Heart right ventricle (tissue), 16 donors: ENCODE results near the gene LRRC23. TPM values are rescaled to one million over a fixed set of nuclear protein-coding genes. Genes with fewer than 3 reads are reported as not detected.

Experiments used
- ATAC-seq, 8 donors: fragments of 200-7000 bp; cut with Tn5 transposase; one replicate each; pipeline ENCODE4 v1.9.1; 2020; ENCODE audit warnings: mild to moderate bottlenecking in 8 of 8, moderate library complexity in 8 of 8, moderate number of reproducible peaks in 1 of 8
- DNase-seq, 2 donors: peaks; one replicate each; pipeline ENCODE4 v3.0.0-alpha.2; 2020
- H3K27ac ChIP-seq, 10 donors: fragments of 200-600 bp; sonication (generic) in 2 of 10; one replicate each; pipeline versions ENCODE4 v1.5.0 to v1.8.0; 2020 to 2022; ENCODE audit warnings: mild to moderate bottlenecking in 3 of 10
- H3K27me3 ChIP-seq, 7 donors: fragments of 200-600 bp; one replicate each; pipeline ENCODE4 v1.8.0; 2021 to 2022; ENCODE audit warnings: mild to moderate bottlenecking in 2 of 7
- H3K36me3 ChIP-seq, 9 donors: fragments of 200-600 bp; sonication (generic) in 1 of 9; one replicate each; pipeline versions ENCODE4 v1.5.0 to v1.8.0; 2020 to 2022; ENCODE audit warnings: mild to moderate bottlenecking in 2 of 9
- H3K4me1 ChIP-seq, 9 donors: fragments of 200-600 bp; sonication (generic) in 1 of 9; one replicate each; pipeline versions ENCODE4 v1.5.0 to v1.8.0; 2020 to 2022; ENCODE audit warnings: mild to moderate bottlenecking in 4 of 9
- H3K4me3 ChIP-seq, 10 donors: fragments of 200-600 bp; sonication (generic) in 2 of 10; one replicate each; pipeline versions ENCODE4 v1.5.0 to v1.8.0; 2020 to 2022; ENCODE audit warnings: mild to moderate bottlenecking in 7 of 10, moderate library complexity in 2 of 10
- H3K9me3 ChIP-seq, 11 donors: fragments of 200-600 bp in 10 of 11; sonication (generic) in 2 of 11; one replicate each; pipeline versions ENCODE4 v1.5.0 to v1.8.0; 2013 to 2022; ENCODE audit warnings: mild to moderate bottlenecking in 2 of 11, control low read depth in 1 of 11, moderate library complexity in 1 of 11
- CTCF ChIP-seq, 9 donors: fragments of 200-600 bp; sonication (generic) in 2 of 9; IDR thresholded peaks; one replicate each; pipeline versions ENCODE4 v1.5.0 to v1.8.0; 2021 to 2022; ENCODE audit warnings: antibody characterized with exemption in 9 of 9, mild to moderate bottlenecking in 5 of 9, moderate library complexity in 1 of 9
- WGBS, 2 donors: extraction: QIAGEN DNeasy Blood & Tissue Kit; methylation state at CpG; one replicate each; pipeline ENCODE4 v1.1.7; 2013; ENCODE audit warnings: inconsistent platforms in 1 of 2; 5-methylcytosine and 5-hydroxymethylcytosine counted together
- intact Hi-C, 10 donors: fragments of 100-400 bp; cut with DNase I; formaldehyde crosslinking; loops; one replicate each; pipeline versions ENCODE4 v1.11.1 to v1.14.2; 2022
- polyA plus RNA-seq, 2 donors: library from polyadenylated mRNA; stranded (reverse); fragments of 200-250 nt; gene quantifications; one replicate each; pipeline ENCODE4 v1.2.3, GENCODE V29; 2013
- total RNA-seq, 10 donors: library from RNA; stranded (reverse); fragmentation: NEBNext Ultra II Directional in 3 of 10; extraction: Animal tissue kit (Norgen Biotek cat#: 25700) in 3 of 10; gene quantifications; one replicate each; pipeline versions ENCODE4 v1.2.1 to v1.2.4, GENCODE V29; 2021 to 2023
- donor health status: Arrhythmogenic right ventricular cardiomyopathy.
- donor health status: ischemic (EF 13 %, LVEDD 7.1; RV severe dilation, severe dysfunction).
- donor health status: healthy with polysubstance abuse.
- donor health status: DM: no; HTN: yes; CAD: no.
- donor health status: DM: no; HTN: no; CAD: no.
- donor health status: ischemic (EF 25% LVEDD 6.9; RV normal size, moderate dysfunction).
- donor health status: ischemic (EF 25% LVEDD 5.7; RV mildly dilated, moderate dysfunction).
- donor health status: healthy.
- donor health status: DM: yes; HTN: yes; CAD: no.
- donor health status: Ischemic cardiomyopathy.
- donor health status: ischemic (EF 35%, LVEDD 5.7; RV mildly dilated, moderate dysfunction).
- donor health status: nonischemic (EF 11% LVEDD 7.7; RV severe dilation, severe dysfunction).
- donor health status: DM: yes; HTN: yes; CAD: no.
- donor health status: PGD.
- donor health status: ischemic (EF 29% LVEDD 5.4; RV normal size, mild dysfunction).
- donor health status: nonischemic (EF 23%, LVEDD 6.1; RV moderate dilation, normal function).

Gene LRRC23
- total and polyA plus RNA-seq, 12 donors = 6.5 to 16.6 (median 11.9) TPM

DNA sequence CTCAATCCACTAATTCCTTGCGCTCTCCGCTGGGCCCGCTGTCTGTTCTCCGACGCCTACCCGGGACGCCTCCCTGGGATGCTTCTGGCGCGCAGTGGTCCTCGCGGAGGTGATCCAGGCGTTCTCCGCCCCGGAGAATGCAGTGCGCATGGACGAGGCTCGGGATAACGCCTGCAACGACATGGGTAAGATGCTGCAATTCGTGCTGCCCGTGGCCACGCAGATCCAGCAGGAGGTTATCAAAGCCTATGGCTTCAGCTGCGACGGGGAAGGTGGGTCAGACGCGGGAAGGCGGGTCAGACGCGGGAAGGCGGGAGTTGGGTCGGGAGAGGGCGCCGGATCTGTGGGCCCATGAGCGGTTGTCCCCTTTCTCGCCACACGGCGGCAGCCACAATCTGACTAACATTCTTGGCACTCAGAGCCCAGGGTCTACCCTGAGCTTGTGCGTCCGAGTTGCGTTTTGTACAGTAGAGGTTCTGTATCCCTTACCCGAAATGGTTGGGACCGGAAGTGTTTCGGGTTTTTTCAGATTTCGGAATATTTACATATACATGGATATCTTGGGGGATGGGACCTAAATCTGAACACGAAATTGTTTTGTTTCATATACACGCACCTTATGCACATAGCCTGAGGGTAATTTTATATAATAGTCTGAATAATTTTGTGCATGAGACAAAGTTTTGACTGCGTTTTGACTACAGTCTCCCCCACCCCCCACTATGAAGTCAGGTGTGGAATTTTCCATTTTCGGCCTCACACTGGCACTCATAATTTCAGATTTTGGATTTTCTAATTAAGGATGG, 40.0 kb downstream of the LRRC23 start:
- Histone ChIP-seq H3K9me3 (no peaks in the 10 kb centered on the region), H3K36me3 (peaks cover 0 to 53% (median 11%) of the 10 kb centered on the region in 9 donors), H3K27ac (peak overlapping the region; percentile 84 to 99 (median 96)), H3K4me1 (peaks cover 18 to 73% (median 43%) of the 10 kb centered on the region in 9 donors), H3K27me3 (no peaks in the 10 kb centered on the region), H3K4me3 (peak overlapping the region; percentile 56 to 96 (median 78))
- peak; percentile 94 to 95 for DNase-seq
- 3 to 4% methylated on average over 48 of the region's 48 CpGs for WGBS, 2 donors
- peak; percentile 68 to 97 (median 84) for TF ChIP-seq CTCF (IDR thresholded peaks at IDR 0.05)
- intact Hi-C loops = loop anchor here in 9 of 10 donors (1.0 to 10.0 kb wide), 15 partner anchors 16 to 170 kb away; partner anchors contain the start of genes C1R (in 4 of the 9), C1RL (in 1 of the 9), LPCAT3 (in 1 of the 9) and TPI1 (in 1 of the 9)
- ATAC-seq = peak; percentile 69 to 86 (median 79)

DNA sequence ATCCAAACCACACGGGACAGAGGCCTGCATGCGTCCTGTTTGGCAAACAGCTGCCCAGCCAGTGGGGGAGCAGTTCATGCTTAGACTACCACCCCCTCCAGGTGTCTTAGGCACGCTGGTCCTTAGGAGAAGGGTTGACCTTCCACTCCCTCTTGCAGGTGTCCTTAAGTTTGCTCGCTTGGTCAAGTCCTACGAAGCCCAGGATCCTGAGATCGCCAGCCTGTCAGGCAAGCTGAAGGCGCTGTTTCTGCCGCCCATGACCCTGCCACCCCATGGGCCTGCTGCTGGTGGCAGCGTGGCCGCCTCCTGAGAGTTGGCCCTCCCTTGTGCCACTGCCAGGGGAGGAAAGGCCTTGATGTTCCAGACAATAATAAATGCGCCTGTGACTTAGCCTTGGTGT, 41.0 kb downstream of the LRRC23 start:
- ATAC-seq (no peak), DNase-seq (peak in 1 of 2 donors; percentile 10)
- intact Hi-C loops = loop anchor here in 9 of 10 donors (2.0 to 10.0 kb wide), 13 partner anchors 15 to 169 kb away; partner anchors contain the start of genes C1R (in 3 of the 9), C1RL (in 1 of the 9), LPCAT3 (in 1 of the 9) and TPI1 (in 1 of the 9)
- no peaks in the 10 kb centered on the region for H3K9me3 ChIP-seq
- H3K27me3 ChIP-seq = no peaks in the 10 kb centered on the region
- peaks cover 18 to 83% (median 43%) of the 10 kb centered on the region in 9 donors for H3K4me1 ChIP-seq
- 80 to 87% methylated on average over 11 of the region's 11 CpGs for WGBS, 2 donors
- H3K4me3 ChIP-seq = peak overlapping the region in 5 of 10 donors; percentile 7 to 96 (median 66)
- TF ChIP-seq CTCF (IDR thresholded peaks at IDR 0.05) = no peak
- H3K36me3 ChIP-seq = peaks cover 0 to 43% (median 11%) of the 10 kb centered on the region in 9 donors
- peak overlapping the region in 6 of 10 donors; percentile 9 to 99 (median 75) for H3K27ac ChIP-seq

GRCh38 chr12:6946033-6946919, 41.7 kb downstream of the LRRC23 start:
- 40 to 42% methylated on average over 32 of the region's 32 CpGs for WGBS, 2 donors
- H3K36me3 ChIP-seq = peaks cover 0 to 36% (median 9%) of the 10 kb centered on the region in 9 donors
- DNase-seq (peak in 1 of 2 donors; percentile 38), ATAC-seq (peak in 1 of 8 donors; percentile 0)
- intact Hi-C loops = loop anchor here in 7 of 10 donors (5.0 to 10.0 kb wide), 8 partner anchors 81 to 169 kb away; partner anchors contain the start of genes C1R (in 3 of the 7), C1RL (in 1 of the 7) and TPI1 (in 1 of the 7)
- peak overlapping the region in 6 of 10 donors; percentile 9 to 96 (median 54) for H3K27ac ChIP-seq
- no peak for TF ChIP-seq CTCF (IDR thresholded peaks at IDR 0.05)
- no peaks in the 10 kb centered on the region for H3K9me3 ChIP-seq
- H3K27me3 ChIP-seq = no peaks in the 10 kb centered on the region
- H3K4me3 ChIP-seq = peak overlapping the region in 6 of 10 donors; percentile 7 to 45 (median 33)
- peaks cover 18 to 86% (median 40%) of the 10 kb centered on the region in 9 donors for H3K4me1 ChIP-seq
